OCI-LY1 (cell line): Measurements from ENCODE around the gene INSM1.

Experiments used
- H2AFZ ChIP-seq: fragments of 200-600 bp; sonication (generic), shearing (Covaris generic); 2 replicates; pipeline ENCODE4 v1.6.0; 2014; ENCODE audit warnings: antibody characterized with exemption, mild to moderate bottlenecking, low read length
- H3F3A ChIP-seq: fragments of 200-600 bp; sonication (generic), shearing (Covaris generic); 2 replicates; pipeline ENCODE4 v1.6.0; 2014; ENCODE audit warnings: mild to moderate bottlenecking, antibody characterized with exemption, low read length, moderate library complexity; ENCODE audit not compliant: insufficient read depth
- H3K27ac ChIP-seq: fragments of 200-600 bp; sonication (generic); 2 replicates; pipeline ENCODE4 v1.5.1; 2014; ENCODE audit warnings: low read length, mixed run types, mild to moderate bottlenecking, low read depth; ENCODE audit not compliant: poor library complexity, severe bottlenecking
- H3K27me3 ChIP-seq: fragments of 200-600 bp; sonication (generic); 2 replicates; pipeline ENCODE4 v1.6.0; 2014; ENCODE audit warnings: antibody characterized with exemption, mild to moderate bottlenecking, low read length, moderate library complexity; ENCODE audit not compliant: insufficient read depth
- H3K36me3 ChIP-seq: fragments of 200-600 bp; sonication (generic); 2 replicates; pipeline ENCODE4 v1.6.1; 2014; ENCODE audit warnings: mild to moderate bottlenecking, antibody characterized with exemption, low read length, moderate library complexity, mixed read lengths; ENCODE audit not compliant: insufficient read depth
- H3K4me1 ChIP-seq: fragments of 200-600 bp; sonication (generic); 2 replicates; pipeline ENCODE4 v1.5.1; 2014; ENCODE audit warnings: mild to moderate bottlenecking, low read length, moderate library complexity; ENCODE audit not compliant: insufficient read depth, severe bottlenecking
- H3K4me2 ChIP-seq: fragments of 200-600 bp; sonication (generic), shearing (Covaris generic); 2 replicates; pipeline ENCODE4 v1.6.1; 2014; ENCODE audit warnings: low read length
- H3K4me3 ChIP-seq: fragments of 200-600 bp; sonication (generic); 2 replicates; pipeline ENCODE4 v1.5.1; 2014; ENCODE audit warnings: low read length, low read depth, mild to moderate bottlenecking, mixed read lengths; ENCODE audit not compliant: poor library complexity, severe bottlenecking
- H3K79me2 ChIP-seq: fragments of 200-600 bp; shearing (Covaris generic); 2 replicates; pipeline ENCODE4 v1.6.1; 2016; ENCODE audit warnings: mixed run types, low read length, mixed read lengths; ENCODE audit not compliant: insufficient read depth
- H3K9ac ChIP-seq: fragments of 200-600 bp; sonication (generic), shearing (Covaris generic); 2 replicates; pipeline ENCODE4 v1.6.1; 2014; ENCODE audit warnings: mild to moderate bottlenecking, low read length, mixed read lengths
- H3K9me2 ChIP-seq: fragments of 200-600 bp; sonication (generic), shearing (Covaris generic); 2 replicates; pipeline ENCODE4 v1.6.1; 2014; ENCODE audit warnings: low read depth, mild to moderate bottlenecking, low read length, mixed read lengths
- H3K9me3 ChIP-seq: fragments of 200-600 bp; shearing (Covaris generic); 2 replicates; pipeline ENCODE4 v1.6.1; 2014; ENCODE audit warnings: low read length, mixed read lengths
- H4K20me1 ChIP-seq: fragments of 200-600 bp; sonication (generic), shearing (Covaris generic); 2 replicates; pipeline ENCODE4 v1.6.0; 2016; ENCODE audit warnings: mild to moderate bottlenecking, low read length; ENCODE audit not compliant: insufficient read depth
- CTCF ChIP-seq: fragments of 200-600 bp; sonication (generic), shearing (Covaris generic); IDR thresholded peaks from 2 replicates; pipeline ENCODE4 v1.5.1; 2017; ENCODE audit warnings: mild to moderate bottlenecking, antibody characterized with exemption, low read length, moderate library complexity, mixed read lengths
- EZH2 ChIP-seq: fragments of 200-600 bp; sonication (generic), shearing (Covaris generic); IDR thresholded peaks from 2 replicates; pipeline ENCODE4 v1.8.0; 2017; ENCODE audit warnings: borderline replicate concordance, mixed run types, mild to moderate bottlenecking, antibody characterized with exemption, low read length, moderate library complexity, mixed read lengths

Gene INSM1

GRCh38 chr20:20331817-20332216 lies 36.1 kb upstream of the INSM1 start:
- no peak overlapping the region for H3K9ac ChIP-seq
- no peak overlapping the region for H3K27ac ChIP-seq
- no peak overlapping the region for H2AFZ ChIP-seq
- H3K27me3 ChIP-seq, result no peaks in the 10 kb centered on the region
- H3K4me2 ChIP-seq, result no peak overlapping the region
- no peak for TF ChIP-seq EZH2
- TF ChIP-seq CTCF, result no peak
- H3K79me2 ChIP-seq, result no peaks in the 10 kb centered on the region
- H3K9me2 ChIP-seq, result no peaks in the 10 kb centered on the region
- H3K4me1 ChIP-seq, result no peaks in the 10 kb centered on the region
- H3F3A ChIP-seq, result no peaks in the 10 kb centered on the region
- H3K36me3 ChIP-seq, result no peaks in the 10 kb centered on the region
- no peak overlapping the region for H3K4me3 ChIP-seq
- no peaks in the 10 kb centered on the region for H4K20me1 ChIP-seq
- no peaks in the 10 kb centered on the region for H3K9me3 ChIP-seq

GRCh38 chr20:20333866-20334265 lies 34.0 kb upstream of the INSM1 start:
- H3K79me2 ChIP-seq, result no peaks in the 10 kb centered on the region
- H3K4me2 ChIP-seq, result no peak overlapping the region
- H3F3A ChIP-seq, result no peaks in the 10 kb centered on the region
- H3K9me2 ChIP-seq, result no peaks in the 10 kb centered on the region
- no peak for TF ChIP-seq CTCF
- no peak for TF ChIP-seq EZH2
- H3K36me3 ChIP-seq, result no peaks in the 10 kb centered on the region
- H3K27ac ChIP-seq, result no peak overlapping the region
- no peaks in the 10 kb centered on the region for H3K27me3 ChIP-seq
- H3K4me3 ChIP-seq, result no peak overlapping the region
- no peaks in the 10 kb centered on the region for H4K20me1 ChIP-seq
- H2AFZ ChIP-seq, result no peak overlapping the region
- no peaks in the 10 kb centered on the region for H3K9me3 ChIP-seq
- no peak overlapping the region for H3K9ac ChIP-seq
- H3K4me1 ChIP-seq, result no peaks in the 10 kb centered on the region

- H3K27ac ChIP-seq, result no peak overlapping the region
- H3K36me3 ChIP-seq, result no peaks in the 10 kb centered on the region
- H3K4me1 ChIP-seq, result no peaks in the 10 kb centered on the region
- H3K4me3 ChIP-seq, result no peak overlapping the region
- no peaks in the 10 kb centered on the region for H3K27me3 ChIP-seq
- H3K9ac ChIP-seq, result no peak overlapping the region
- H3K9me2 ChIP-seq, result no peaks in the 10 kb centered on the region
- H3K79me2 ChIP-seq, result no peaks in the 10 kb centered on the region
- no peak overlapping the region for H3K4me2 ChIP-seq
- H4K20me1 ChIP-seq, result no peaks in the 10 kb centered on the region
- H3K9me3 ChIP-seq, result no peaks in the 10 kb centered on the region
- no peak for TF ChIP-seq CTCF
- TF ChIP-seq EZH2, result no peak
- no peak overlapping the region for H2AFZ ChIP-seq
- H3F3A ChIP-seq, result no peaks in the 10 kb centered on the region
These were observed 33.4 kb upstream of the INSM1 start for GRCh38 chr20:20334489-20334888.
